Astrocyte of the spinal cord (primary cell): ENCODE measurements around the gene FXYD2.

Source experiments
- DNase-seq: peaks from one replicate; pipeline ENCODE4 v3.0.0; 2011; ENCODE audit warnings: low read depth, low spot score
- H3K4me3 ChIP-seq: 2 replicates; pipeline ENCODE4 v1.5.1; 2011; ENCODE audit warnings: low read depth, mild to moderate bottlenecking, low read length, moderate library complexity
- CTCF ChIP-seq: IDR thresholded peaks from 2 replicates; pipeline ENCODE4 v1.5.1; 2012; ENCODE audit warnings: low read depth, mild to moderate bottlenecking, low read length, inconsistent platforms
- in situ Hi-C: cut with HindIII; loops from 2 replicates; pipeline ENCODE4 v1.10.0; 2017; ENCODE audit warnings: low sequenced_read_pairs

FXYD2 gene

GRCh38 chr11:117792992-117793391, 31.6 kb downstream of the FXYD2 start:
- TF ChIP-seq CTCF = no peak
- no peak overlapping the region for H3K4me3 ChIP-seq
- in situ Hi-C loops = no loop called here
- no peak for DNase-seq

GRCh38 chr11:117792241-117792640, 32.3 kb downstream of the FXYD2 start:
- no peak for TF ChIP-seq CTCF
- H3K4me3 ChIP-seq = no peak overlapping the region
- in situ Hi-C loops = no loop called here
- DNase-seq = no peak

GRCh38 chr11:117790279-117790678, 34.3 kb downstream of the FXYD2 start:
- no peak overlapping the region for H3K4me3 ChIP-seq
- no peak for TF ChIP-seq CTCF
- in situ Hi-C loops = no loop called here
- no peak for DNase-seq

- H3K4me3 ChIP-seq = no peak overlapping the region
Measured at GRCh38 chr11:117789241-117789640, 35.3 kb downstream of the FXYD2 start.

GRCh38 chr11:117786135-117786870, 38.2 kb downstream of the FXYD2 start:
- no peak for DNase-seq
- in situ Hi-C loops = no loop called here
- no peak overlapping the region for H3K4me3 ChIP-seq
- TF ChIP-seq CTCF = no peak

More at GRCh38 chr11:117789241-117789640, 35.3 kb downstream of the FXYD2 start:
- no peak for DNase-seq
- TF ChIP-seq CTCF = no peak
- in situ Hi-C loops = no loop called here

- TF ChIP-seq CTCF = no peak
- in situ Hi-C loops = no loop called here
- no peak overlapping the region for H3K4me3 ChIP-seq
- DNase-seq = no peak
Measured at GRCh38 chr11:117782101-117782500, 42.4 kb downstream of the FXYD2 start.
